GM10266 (cell line): ENCODE measurements around the gene CRYL1.

Experiments used
- DNase-seq: peaks from one replicate; pipeline ENCODE4 v3.0.0; 2012; ENCODE audit errors: extremely low spot score
- CTCF ChIP-seq: IDR thresholded peaks from 2 replicates; pipeline ENCODE4 v1.5.1; 2012; ENCODE audit warnings: mild to moderate bottlenecking, low read depth; ENCODE audit not compliant: control insufficient read depth, insufficient read depth; ENCODE audit errors: missing control alignments

The CRYL1 gene

GRCh38 chr13:20354722-20355121 is 170.9 kb downstream of the CRYL1 start:
- TF ChIP-seq CTCF, result no peak
- no peak for DNase-seq

- TF ChIP-seq CTCF, result no peak
- DNase-seq, result no peak
Observed at GRCh38 chr13:20353973-20354372, 171.7 kb downstream of the CRYL1 start.
